B cell (primary cell): ENCODE measurements around the gene DYNC2I2.

Experiments used
- CTCF ChIP-seq: fragments of 200-600 bp; IDR thresholded peaks from one replicate; pipeline ENCODE4 v1.8.0; 2022; ENCODE audit warnings: antibody characterized with exemption, mild to moderate bottlenecking
- EZH2 ChIP-seq: IDR thresholded peaks from 2 replicates; pipeline ENCODE4 v1.6.1; 2012; ENCODE audit warnings: borderline replicate concordance, low read depth, mild to moderate bottlenecking, moderate library complexity, low read length; ENCODE audit not compliant: insufficient read depth, poor library complexity, severe bottlenecking

GRCh38 chr9:128690684-128691034 lies 34.0 kb upstream of the DYNC2I2 start:
- TF ChIP-seq CTCF (no peak), EZH2 (no peak)
